Measurements from ENCODE around the gene RUNDC3A. TPM values are rescaled to one million over a fixed set of nuclear protein-coding genes. Genes with fewer than 3 reads are reported as not detected.

RUNDC3A gene
- total and polyA plus RNA-seq, 2 of the 13 experiments (the other 11 are each of a cell fraction or from before 2014, with no cell fraction given): 0.25 TPM; not detected in 1

- TF ChIP-seq HMGA1 (CRISPR knock-in tag; conservative IDR thresholded peaks at IDR 0.05) (no peak), WIZ (CRISPR knock-in tag; IDR thresholded peaks at IDR 0.05) (0 out of 2 replicates have a peak, but pooled peaks have one; percentile 57), ZFX (CRISPR knock-in tag; IDR thresholded peaks at IDR 0.05; ENCODE audit: low read depth) (peak; percentile 64), ZNF503 (CRISPR knock-in tag; IDR thresholded peaks at IDR 0.05) (no peak), JUND (CRISPR knock-in tag; IDR thresholded peaks at IDR 0.05) (peak; percentile 53; the same call in 1 of the 2 replicates), GATAD2A (CRISPR knock-in tag; IDR thresholded peaks at IDR 0.05) (peak; percentile 27; the same call in 1 of the 2 replicates), ISX (CRISPR knock-in tag; conservative IDR thresholded peaks at IDR 0.05) (no peak), ZMYM3 (CRISPR knock-in tag; IDR thresholded peaks at IDR 0.05) (0 out of 2 replicates have a peak, but pooled peaks have one; percentile 13), SP5 (CRISPR knock-in tag; IDR thresholded peaks at IDR 0.05; ENCODE audit: borderline replicate concordance, low read depth) (0 out of 2 replicates have a peak, but pooled peaks have one; percentile 13), KDM5B (CRISPR knock-in tag; IDR thresholded peaks at IDR 0.05; ENCODE audit: borderline replicate concordance) (0 out of 2 replicates have a peak, but pooled peaks have one; percentile 4), NONO (IDR thresholded peaks at IDR 0.05) (no peak), NONO (CRISPR knock-in tag; conservative IDR thresholded peaks at IDR 0.05) (0 out of 2 replicates have a peak, but pooled peaks have one; percentile 24), MAX (IDR thresholded peaks at IDR 0.05) (0 out of 2 replicates have a peak, but pooled peaks have one; percentile 24), CERS6 (CRISPR knock-in tag; IDR thresholded peaks at IDR 0.05) (no peak), FOSL2 (CRISPR knock-in tag; IDR thresholded peaks at IDR 0.05) (peak; percentile 82), SAP130 (CRISPR knock-in tag; IDR thresholded peaks at IDR 0.05; ENCODE audit: low read depth) (peak; percentile 50; the same call in 1 of the 2 replicates), NKX3-1 (CRISPR knock-in tag; IDR thresholded peaks at IDR 0.05) (no peak)
These were observed 4.1 kb downstream of the RUNDC3A start (continued) for GRCh38 chr17:44312396-44313104.
